Mesendoderm (in vitro differentiated cells): Measurements from ENCODE around the gene CAMK2G.
"Not testable (repeated sequence)": the region's sequence is repeated elsewhere in the genome, so short reads cannot be mapped to it uniquely, and the experiment has no call there.

ENCODE experiments used
- DNase-seq: peaks from one replicate; pipeline ENCODE4 v3.0.0; 2013
- H2AK5ac ChIP-seq: 2 replicates; pipeline ENCODE4 v1.6.1; 2013; ENCODE audit warnings: low read length, inconsistent platforms
- H2BK120ac ChIP-seq: 2 replicates; pipeline ENCODE4 v1.6.1; 2013; ENCODE audit warnings: low read depth, mild to moderate bottlenecking, low read length, moderate library complexity, mixed read lengths
- H2BK15ac ChIP-seq: replicated peaks from 2 replicates; pipeline ENCODE4 v1.6.1; 2013; ENCODE audit warnings: low read depth, mild to moderate bottlenecking, moderate library complexity
- H2BK5ac ChIP-seq: 2 replicates; pipeline ENCODE4 v1.6.1; 2013; ENCODE audit warnings: low read length, inconsistent platforms
- H3K18ac ChIP-seq: 2 replicates; pipeline ENCODE4 v1.6.1; 2013; ENCODE audit warnings: mild to moderate bottlenecking, low read length, mixed read lengths
- H3K23ac ChIP-seq: one replicate; pipeline ENCODE4 v1.6.1; 2013; ENCODE audit warnings: low read length
- H3K27ac ChIP-seq: 2 replicates; pipeline ENCODE4 v1.5.1; 2013; ENCODE audit warnings: low read depth, mild to moderate bottlenecking, inconsistent platforms, low read length, moderate library complexity
- H3K27me3 ChIP-seq: 2 replicates; pipeline ENCODE4 v1.6.1; 2013; ENCODE audit warnings: low read length, control low read depth, mild to moderate bottlenecking, inconsistent platforms; ENCODE audit not compliant: insufficient read depth, poor library complexity
- H3K36me3 ChIP-seq: 2 replicates; pipeline ENCODE4 v1.6.1; 2013; ENCODE audit warnings: low read length, inconsistent platforms; ENCODE audit not compliant: control insufficient read depth, insufficient read depth
- H3K4ac ChIP-seq: one replicate; pipeline ENCODE4 v1.6.1; 2013; ENCODE audit warnings: low read depth, mild to moderate bottlenecking, low read length, moderate library complexity
- H3K4me1 ChIP-seq: 2 replicates; pipeline ENCODE4 v1.6.1; 2013; ENCODE audit warnings: low read depth, low read length, inconsistent platforms; ENCODE audit not compliant: control insufficient read depth
- H3K4me2 ChIP-seq: 2 replicates; pipeline ENCODE4 v1.6.1; 2013; ENCODE audit warnings: low read length
- H3K4me3 ChIP-seq: 2 replicates; pipeline ENCODE4 v1.5.1; 2013; ENCODE audit warnings: mild to moderate bottlenecking, low read length
- H3K56ac ChIP-seq: one replicate; pipeline ENCODE4 v1.6.1; 2013; ENCODE audit warnings: low read length
- H3K79me1 ChIP-seq: 2 replicates; pipeline ENCODE4 v1.6.1; 2013; ENCODE audit warnings: low read length, inconsistent platforms
- H3K79me2 ChIP-seq: 2 replicates; pipeline ENCODE4 v1.6.1; 2013; ENCODE audit warnings: mild to moderate bottlenecking, low read length; ENCODE audit not compliant: control insufficient read depth, insufficient read depth
- H3K9ac ChIP-seq: 2 replicates; pipeline ENCODE4 v1.6.1; 2013; ENCODE audit warnings: low read length, inconsistent platforms
- H4K5ac ChIP-seq: one replicate; pipeline ENCODE4 v1.6.1; 2013; ENCODE audit warnings: low read length
- H4K8ac ChIP-seq: one replicate; pipeline ENCODE4 v1.6.1; 2013; ENCODE audit warnings: low read depth, mild to moderate bottlenecking, control low read depth, low read length, moderate library complexity
- WGBS: extraction: QIAGEN DNeasy Blood & Tissue Kit; methylation state at CpG from one replicate; pipeline ENCODE4 v1.1.7; 2013; ENCODE audit warnings: low lambda C conversion rate, missing lambda C conversion rate; ENCODE audit not compliant: insufficient coverage; ENCODE audit errors: extremely low coverage; 5-methylcytosine and 5-hydroxymethylcytosine counted together

CAMK2G gene

GRCh38 chr10:73893426-73893825, 19.1 kb upstream of the CAMK2G start:
- no peak overlapping the region for H3K27ac ChIP-seq
- no peak overlapping the region for H4K8ac ChIP-seq
- H4K5ac ChIP-seq = no peak overlapping the region
- H3K36me3 ChIP-seq = no peaks in the 10 kb centered on the region
- no peak overlapping the region for H3K4ac ChIP-seq
- no peak overlapping the region for H3K56ac ChIP-seq
- no peaks in the 10 kb centered on the region for H3K27me3 ChIP-seq
- no peak overlapping the region for H2BK120ac ChIP-seq
- H3K18ac ChIP-seq = no peak overlapping the region
- DNase-seq = no peak
- no peaks in the 10 kb centered on the region for H3K79me1 ChIP-seq
- H2BK5ac ChIP-seq = no peak overlapping the region
- H3K9ac ChIP-seq = no peak overlapping the region
- H3K4me2 ChIP-seq = no peak overlapping the region
- no peaks in the 10 kb centered on the region for H3K4me1 ChIP-seq
- no peak overlapping the region for H3K4me3 ChIP-seq
- H3K23ac ChIP-seq = no peak overlapping the region
- WGBS = no CpG with 5 or more reads among the region's 8 CpGs
- H3K79me2 ChIP-seq = no peaks in the 10 kb centered on the region
- no peak overlapping the region for H2AK5ac ChIP-seq
- H2BK15ac ChIP-seq = no peak overlapping the region

- Histone ChIP-seq H3K27me3 (no peaks in the 10 kb centered on the region), H2BK15ac (no peak overlapping the region), H3K79me2 (no peaks in the 10 kb centered on the region), H3K18ac (no peak overlapping the region), H2AK5ac (no peak overlapping the region), H3K4ac (no peak overlapping the region), H3K4me3 (no peak overlapping the region), H3K4me1 (no peaks in the 10 kb centered on the region), H2BK120ac (no peak overlapping the region), H3K79me1 (no peaks in the 10 kb centered on the region), H4K8ac (no peak overlapping the region), H3K27ac (no peak overlapping the region), H2BK5ac (no peak overlapping the region), H3K4me2 (no peak overlapping the region), H3K9ac (no peak overlapping the region), H3K23ac (no peak overlapping the region), H3K36me3 (no peaks in the 10 kb centered on the region), H3K56ac (no peak overlapping the region), H4K5ac (no peak overlapping the region)
- no CpG with 5 or more reads among the region's 10 CpGs for WGBS
- no peak for DNase-seq
Measured at GRCh38 chr10:73892310-73893030, 18.1 kb upstream of the CAMK2G start.

- no peaks in the 10 kb centered on the region for H3K27me3 ChIP-seq
- H3K9ac ChIP-seq = no peak overlapping the region
- no peaks in the 10 kb centered on the region for H3K36me3 ChIP-seq
- no peak overlapping the region for H4K8ac ChIP-seq
- no peaks in the 10 kb centered on the region for H3K79me2 ChIP-seq
- peaks cover 5% of the 10 kb centered on the region for H3K4me1 ChIP-seq
- WGBS = no CpG with 5 or more reads among the region's 5 CpGs
- H3K27ac ChIP-seq = no peak overlapping the region
- H2AK5ac ChIP-seq = no peak overlapping the region
- H3K79me1 ChIP-seq = no peaks in the 10 kb centered on the region
- no peak overlapping the region for H3K4me3 ChIP-seq
- H3K4ac ChIP-seq = no peak overlapping the region
- no peak overlapping the region for H2BK15ac ChIP-seq
- no peak overlapping the region for H3K4me2 ChIP-seq
- no peak overlapping the region for H2BK5ac ChIP-seq
- no peak overlapping the region for H4K5ac ChIP-seq
- no peak overlapping the region for H3K56ac ChIP-seq
- DNase-seq = no peak
- no peak overlapping the region for H3K23ac ChIP-seq
- H3K18ac ChIP-seq = no peak overlapping the region
- H2BK120ac ChIP-seq = no peak overlapping the region
Measured at GRCh38 chr10:73891540-73891939, 17.2 kb upstream of the CAMK2G start.

GRCh38 chr10:73890830-73891229, 16.5 kb upstream of the CAMK2G start:
- H4K8ac ChIP-seq, H3K27me3 ChIP-seq, H2BK15ac ChIP-seq, H3K23ac ChIP-seq, H3K4me3 ChIP-seq, H3K4me2 ChIP-seq, H3K27ac ChIP-seq, H2BK120ac ChIP-seq, H3K56ac ChIP-seq, H3K79me1 ChIP-seq, H3K4me1 ChIP-seq, H3K4ac ChIP-seq, H2BK5ac ChIP-seq, H2AK5ac ChIP-seq, DNase-seq, H3K9ac ChIP-seq, H3K36me3 ChIP-seq, H3K18ac ChIP-seq, H4K5ac ChIP-seq, H3K79me2 ChIP-seq: not testable (repeated sequence)
- whole genome bisulfite sequencing = no CpG with 5 or more reads among the region's 3 CpGs

GRCh38 chr10:73890261-73890660, 15.9 kb upstream of the CAMK2G start:
- no peak overlapping the region for H4K5ac ChIP-seq
- no peaks in the 10 kb centered on the region for H3K79me2 ChIP-seq
- no peak overlapping the region for H3K4me2 ChIP-seq
- no peak overlapping the region for H2BK120ac ChIP-seq
- H3K18ac ChIP-seq = no peak overlapping the region
- H3K56ac ChIP-seq = no peak overlapping the region
- H4K8ac ChIP-seq = no peak overlapping the region
- H2BK5ac ChIP-seq = no peak overlapping the region
- H3K4me1 ChIP-seq = peaks cover 7% of the 10 kb centered on the region
- no peak overlapping the region for H3K4ac ChIP-seq
- WGBS = no CpG with 5 or more reads among the region's 5 CpGs
- H3K79me1 ChIP-seq = no peaks in the 10 kb centered on the region
- H3K36me3 ChIP-seq = no peaks in the 10 kb centered on the region
- H3K23ac ChIP-seq = no peak overlapping the region
- no peak overlapping the region for H3K27ac ChIP-seq
- H3K9ac ChIP-seq = no peak overlapping the region
- H2AK5ac ChIP-seq = no peak overlapping the region
- no peak for DNase-seq
- no peak overlapping the region for H3K4me3 ChIP-seq
- H3K27me3 ChIP-seq = no peaks in the 10 kb centered on the region
- no peak overlapping the region for H2BK15ac ChIP-seq

GRCh38 chr10:73889416-73889815, 15.1 kb upstream of the CAMK2G start:
- H3K27ac ChIP-seq, H2BK15ac ChIP-seq: not testable (repeated sequence)

More at GRCh38 chr10:73889416-73889815, 15.1 kb upstream of the CAMK2G start:
- WGBS = no CpG with 5 or more reads among the region's 3 CpGs
- H2BK120ac ChIP-seq, H3K79me1 ChIP-seq, H3K27me3 ChIP-seq, H3K56ac ChIP-seq, H3K79me2 ChIP-seq, H2AK5ac ChIP-seq, H4K8ac ChIP-seq, H2BK5ac ChIP-seq, H3K9ac ChIP-seq, H3K4me2 ChIP-seq, H3K23ac ChIP-seq, H3K4ac ChIP-seq, H4K5ac ChIP-seq, H3K36me3 ChIP-seq, H3K4me1 ChIP-seq, H3K18ac ChIP-seq, H3K4me3 ChIP-seq: not testable (repeated sequence)
- peak; percentile 59 for DNase-seq
